Adrenal gland (tissue), 12 donors: ENCODE results near the gene CHN2. TPM values are rescaled to one million over a fixed set of nuclear protein-coding genes. Genes with fewer than 3 reads are reported as not detected.

Source experiments
- DNase-seq, 7 donors: peaks; one replicate each; pipeline ENCODE4 v3.0.0-alpha.2; 2019 to 2020
- H3K27ac ChIP-seq, 5 donors: fragments of 200-600 bp; sonication (generic) in 4 of 5; 1 replicate in 3 of 5; 2 replicates in 2 of 5; pipeline versions ENCODE4 v1.5.1 to v1.8.0; 2016 to 2020; ENCODE audit warnings: mild to moderate bottlenecking in 1 of 5
- H3K27me3 ChIP-seq: fragments of 200-600 bp; 2 replicates; pipeline ENCODE4 v1.8.0; 2021
- H3K36me3 ChIP-seq, 2 donors: fragments of 200-600 bp; replicated peaks in 1 of 2; 1 replicate in 1 of 2; 2 replicates in 1 of 2; pipeline versions ENCODE4 v1.5.1 to v1.8.0; 2018 to 2022
- H3K4me1 ChIP-seq, 2 donors: fragments of 200-600 bp; replicated peaks in 1 of 2; 1 replicate in 1 of 2; 2 replicates in 1 of 2; pipeline versions ENCODE4 v1.5.1 to v1.8.0; 2018 to 2021
- H3K4me3 ChIP-seq, 4 donors: fragments of 200-600 bp; sonication (generic) in 3 of 4; one replicate each; pipeline ENCODE4 v1.5.1; 2016 to 2018
- H3K9me3 ChIP-seq, 3 donors: fragments of 200-600 bp; sonication (generic) in 1 of 3; replicated peaks in 1 of 3; 1 replicate in 2 of 3; 2 replicates in 1 of 3; pipeline versions ENCODE4 v1.5.1 to v1.8.0; 2016 to 2021
- POLR2A ChIP-seq, 2 donors: fragments of 450-650 bp; IDR thresholded peaks; one replicate each; pipeline ENCODE4 v1.6.1; 2017; ENCODE audit warnings: antibody characterized with exemption in 2 of 2, mild to moderate bottlenecking in 2 of 2, moderate library complexity in 1 of 2
- WGBS, 4 donors: extraction: QIAGEN DNeasy Blood & Tissue Kit in 2 of 4; methylation state at CpG; one replicate each; pipeline versions ENCODE4 v1.1.5 to v1.1.7; 2013 to 2017; 5-methylcytosine and 5-hydroxymethylcytosine counted together
- intact Hi-C, 2 donors: fragments of 100-400 bp; cut with DNase I; formaldehyde crosslinking; loops; one replicate each; pipeline versions ENCODE4 v1.14.1 to v1.15.0; 2022 to 2023
- polyA plus RNA-seq, 3 donors: library from polyadenylated mRNA; stranded (reverse); fragments of 200-250 nt in 2 of 3; fragments of 350-450 nt in 1 of 3; fragmentation: Illumina TruSeq in 1 of 3; extraction: RNeasy Lipid Tissue Mini Kit (QIAGEN cat#74804) in 1 of 3; gene quantifications; one replicate each; pipeline ENCODE4 v1.2.3, GENCODE V29; 2013 to 2014
- total RNA-seq, 9 donors: library from RNA; depleted of rRNA in 4 of 9; stranded (reverse); fragments of >200 nt in 4 of 9; fragments of 120-200 nt in 1 of 9; fragmentation: NEBNext Ultra II Directional in 1 of 9; extraction: Animal tissue kit (Norgen Biotek cat#: 25700) in 1 of 9; gene quantifications; one replicate each; pipeline versions ENCODE4 v1.1.0 to v1.2.4, GENCODE V29; 2013 to 2023
- TF ChIP-seq, protein P1 (sequence below), 6 experiments: fragments of 450-650 bp in 4 of 6; fragments of 200-600 bp in 2 of 6; sonication (generic) in 1 of 6; IDR thresholded peaks; 1 replicate in 5 of 6; 2 replicates in 1 of 6; pipeline versions ENCODE4 v1.5.1 to v1.8.0; 2016 to 2021; ENCODE audit warnings: antibody characterized with exemption in 6 of 6, mild to moderate bottlenecking in 2 of 6, moderate library complexity in 1 of 6
- donor health status: healthy with polysubstance abuse.
- donor health status: Bipolar disorder and iron deficiency.
- donor health status: DM: yes; HTN: yes; CAD: no.
- donor health status: DM: no; HTN: no; CAD: no.
- donor health status: DM: no; HTN: no; CAD: no.
- donor health status: DM: yes; HTN: yes; CAD: no.

CHN2 gene
- total and polyA plus RNA-seq, 12 donors: 2.7 to 35.4 (median 11.5) TPM

DNA sequence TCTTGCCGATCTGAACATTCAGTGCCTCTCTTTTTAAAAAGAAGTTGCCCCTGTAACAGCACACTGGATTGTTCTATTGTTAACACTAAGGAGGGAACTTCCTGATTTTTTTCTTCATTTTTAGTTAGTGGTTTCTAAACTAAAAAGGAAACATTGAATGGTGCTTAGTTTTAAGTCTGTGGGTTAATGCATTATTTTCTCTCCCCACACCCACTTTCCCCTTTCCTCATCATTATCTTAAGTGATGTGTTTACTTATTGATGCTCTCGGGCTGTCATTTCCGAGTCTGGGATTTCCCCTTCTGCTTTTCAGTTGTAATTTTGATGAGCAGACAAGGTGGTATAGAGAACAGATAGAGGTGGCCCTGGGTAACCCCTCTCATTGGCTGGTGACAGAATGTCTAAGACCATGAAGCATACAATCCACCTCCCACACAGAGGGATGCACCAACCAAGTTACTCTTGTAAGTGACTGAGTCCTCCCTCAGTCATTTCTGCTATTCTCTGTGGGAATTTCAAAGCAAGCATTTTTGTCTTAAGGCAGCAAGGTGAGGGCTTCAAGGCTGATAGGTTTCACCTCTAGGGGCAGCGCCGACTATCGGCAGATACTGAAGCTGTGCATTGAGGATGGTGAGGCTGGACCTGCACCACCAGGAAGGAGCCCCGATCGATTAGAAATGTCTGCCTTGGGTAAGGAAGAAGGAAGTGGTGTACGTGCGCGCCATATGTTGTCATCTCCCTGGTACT is 49.5 kb downstream of the CHN2 start:
- Histone ChIP-seq H3K4me3 (no peak overlapping the region), H3K4me1 (peaks cover 10 to 13% of the 10 kb centered on the region in 2 donors), H3K27ac (no peak overlapping the region), H3K9me3 (no peaks in the 10 kb centered on the region), H3K36me3 (no peaks in the 10 kb centered on the region), H3K27me3 (no peaks in the 10 kb centered on the region)
- 80 to 85% (median 82%) methylated on average over 9 to 11 of the region's 11 CpGs for WGBS, 4 donors
- DNase-seq: no peak
- intact Hi-C loops: no loop called here
- TF ChIP-seq POLR2A (IDR thresholded peaks at IDR 0.05): no peak
- TF ChIP-seq, protein P1, sequence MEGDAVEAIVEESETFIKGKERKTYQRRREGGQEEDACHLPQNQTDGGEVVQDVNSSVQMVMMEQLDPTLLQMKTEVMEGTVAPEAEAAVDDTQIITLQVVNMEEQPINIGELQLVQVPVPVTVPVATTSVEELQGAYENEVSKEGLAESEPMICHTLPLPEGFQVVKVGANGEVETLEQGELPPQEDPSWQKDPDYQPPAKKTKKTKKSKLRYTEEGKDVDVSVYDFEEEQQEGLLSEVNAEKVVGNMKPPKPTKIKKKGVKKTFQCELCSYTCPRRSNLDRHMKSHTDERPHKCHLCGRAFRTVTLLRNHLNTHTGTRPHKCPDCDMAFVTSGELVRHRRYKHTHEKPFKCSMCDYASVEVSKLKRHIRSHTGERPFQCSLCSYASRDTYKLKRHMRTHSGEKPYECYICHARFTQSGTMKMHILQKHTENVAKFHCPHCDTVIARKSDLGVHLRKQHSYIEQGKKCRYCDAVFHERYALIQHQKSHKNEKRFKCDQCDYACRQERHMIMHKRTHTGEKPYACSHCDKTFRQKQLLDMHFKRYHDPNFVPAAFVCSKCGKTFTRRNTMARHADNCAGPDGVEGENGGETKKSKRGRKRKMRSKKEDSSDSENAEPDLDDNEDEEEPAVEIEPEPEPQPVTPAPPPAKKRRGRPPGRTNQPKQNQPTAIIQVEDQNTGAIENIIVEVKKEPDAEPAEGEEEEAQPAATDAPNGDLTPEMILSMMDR (IDR thresholded peaks at IDR 0.05): no peak

DNA sequence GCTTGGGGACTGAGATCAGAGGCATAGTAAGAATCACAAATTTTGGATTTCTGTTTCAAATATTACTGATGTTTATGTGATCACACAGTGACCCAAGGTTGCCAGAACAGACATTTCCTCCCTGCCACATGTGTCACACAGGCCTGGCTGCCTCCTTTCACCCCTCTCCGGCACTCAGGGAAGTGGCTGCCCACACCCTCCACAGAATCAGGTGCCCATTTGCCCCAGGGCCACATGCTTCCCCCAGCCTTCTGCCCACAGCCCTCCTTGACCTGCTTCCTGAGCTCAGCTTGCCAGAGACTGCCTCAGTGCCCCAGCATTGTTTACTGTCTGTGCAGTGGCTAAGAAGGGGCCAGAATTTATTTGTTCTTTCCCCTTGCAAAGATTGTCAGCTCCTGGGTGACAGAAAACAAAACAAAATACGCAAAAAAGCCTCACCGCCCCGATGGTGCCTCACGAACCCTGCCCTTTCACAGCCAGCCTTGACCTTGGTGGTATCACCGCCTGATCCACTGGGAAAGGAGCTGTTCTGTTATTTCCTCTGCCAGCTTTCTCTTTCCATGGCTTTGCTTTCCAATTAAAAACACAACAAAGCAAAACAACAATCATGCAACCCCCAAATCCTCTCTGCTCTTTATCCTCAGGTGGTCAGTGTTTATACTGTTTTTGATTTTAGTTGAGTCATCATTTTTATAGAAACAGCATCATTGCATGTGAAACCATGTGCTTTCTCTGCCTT is 52.8 kb downstream of the CHN2 start:
- 31 to 52% (median 39%) methylated on average over 6 of the region's 6 CpGs for WGBS, 4 donors
- TF ChIP-seq, protein P1 (IDR thresholded peaks at IDR 0.05): no peak
- TF ChIP-seq POLR2A (IDR thresholded peaks at IDR 0.05): no peak
- Histone ChIP-seq H3K27ac (peak overlapping the region in 2 of 5 donors; percentile 35 to 74), H3K4me1 (peaks cover 10 to 13% of the 10 kb centered on the region in 2 donors), H3K27me3 (no peaks in the 10 kb centered on the region), H3K4me3 (no peak overlapping the region), H3K9me3 (no peaks in the 10 kb centered on the region), H3K36me3 (no peaks in the 10 kb centered on the region)
- peak in 4 of 7 donors; percentile 45 to 60 (median 48) for DNase-seq
- intact Hi-C loops: no loop called here

DNA sequence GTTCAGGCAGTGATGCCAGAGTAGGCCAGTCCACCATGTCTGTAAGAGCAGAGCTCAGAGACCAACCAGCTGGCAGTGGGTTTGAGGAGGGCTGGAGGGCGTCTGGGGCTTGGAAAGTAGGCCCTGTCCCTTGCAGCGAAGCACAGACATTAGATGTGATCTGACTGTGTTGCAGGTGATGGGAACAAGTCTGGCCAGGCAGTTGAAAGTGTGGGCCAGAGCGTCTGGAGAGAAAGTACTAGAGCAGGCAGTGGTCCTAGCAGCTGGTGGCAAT is 53.3 kb downstream of the CHN2 start:
- 92 to 100% (median 96%) methylated on average over 3 of the region's 3 CpGs for WGBS, 4 donors
- Histone ChIP-seq H3K9me3 (no peaks in the 10 kb centered on the region), H3K4me3 (no peak overlapping the region), H3K27me3 (no peaks in the 10 kb centered on the region), H3K4me1 (peaks cover 10 to 13% of the 10 kb centered on the region in 2 donors), H3K27ac (peak overlapping the region in 2 of 5 donors; percentile 35 to 74), H3K36me3 (no peaks in the 10 kb centered on the region)
- no peak for DNase-seq
- TF ChIP-seq, protein P1 (IDR thresholded peaks at IDR 0.05): no peak
- TF ChIP-seq POLR2A (IDR thresholded peaks at IDR 0.05): no peak
- intact Hi-C loops: no loop called here

DNA sequence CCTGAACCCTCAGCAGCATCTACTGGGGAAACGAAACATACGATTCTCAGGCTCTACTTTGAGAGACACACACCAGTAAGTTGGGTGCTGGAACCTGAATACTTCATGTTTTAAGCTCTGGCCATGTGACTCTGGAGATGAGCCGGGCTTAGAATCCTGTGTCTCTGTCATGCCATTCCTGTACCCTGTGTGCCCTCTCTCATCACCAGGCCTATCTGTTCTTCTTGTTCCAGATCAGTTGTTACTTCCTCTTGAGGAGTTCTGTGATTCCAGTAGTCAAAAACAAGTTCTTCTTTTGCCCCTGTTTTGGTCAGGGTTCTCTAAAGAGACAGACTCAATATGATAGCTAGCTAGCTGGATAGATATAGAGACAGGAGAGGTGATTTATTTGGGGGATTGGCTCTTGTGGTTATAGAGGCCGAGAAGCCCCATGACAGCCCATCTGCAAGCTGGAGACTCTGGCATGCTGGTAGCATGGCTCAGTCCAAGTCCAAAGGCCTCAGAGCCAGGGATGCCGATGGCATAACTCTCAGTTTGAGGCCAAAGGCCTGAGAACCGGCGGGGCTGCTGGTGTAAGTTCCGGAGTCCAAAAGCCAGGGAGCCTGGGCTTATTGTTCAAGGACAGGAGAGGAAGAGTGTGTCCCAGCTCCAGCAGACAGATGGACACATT is 54.3 kb downstream of the CHN2 start:
- no peak for TF ChIP-seq POLR2A (IDR thresholded peaks at IDR 0.05)
- TF ChIP-seq, protein P1 (IDR thresholded peaks at IDR 0.05): no peak
- intact Hi-C loops: no loop called here
- H3K4me1 ChIP-seq: peaks cover 10 to 13% of the 10 kb centered on the region in 2 donors
- DNase-seq: peak in 1 of 7 donors; percentile 40
- H3K36me3 ChIP-seq: no peaks in the 10 kb centered on the region
- no peaks in the 10 kb centered on the region for H3K27me3 ChIP-seq
- H3K27ac ChIP-seq: peak overlapping the region in 1 of 5 donors; percentile 74
- no peaks in the 10 kb centered on the region for H3K9me3 ChIP-seq
- 74 to 88% (median 82%) methylated on average over 7 to 8 of the region's 8 CpGs for WGBS, 4 donors
- no peak overlapping the region for H3K4me3 ChIP-seq
